CD4-positive, alpha-beta T cell treated with Interleukin-2 at 100 ng/mL for 4 hours (primary cell): Measurements from ENCODE around the gene DYRK1B.

Source experiments
- DNase-seq: peaks from one replicate; pipeline ENCODE4 v3.0.0-alpha.2; 2020; ENCODE audit warnings: low spot score

The DYRK1B gene

GRCh38 chr19:39852882-39853281 lies 18.9 kb upstream of the DYRK1B start:
- DNase-seq: no peak

- DNase-seq: no peak
These were observed 16.9 kb upstream of the DYRK1B start for GRCh38 chr19:39850892-39851291.

GRCh38 chr19:39848392-39848791 lies 14.4 kb upstream of the DYRK1B start:
- DNase-seq: no peak

GRCh38 chr19:39847525-39847924 lies 13.6 kb upstream of the DYRK1B start:
- no peak for DNase-seq

- no peak for DNase-seq
These were observed 12.9 kb upstream of the DYRK1B start for GRCh38 chr19:39846678-39847486.

GRCh38 chr19:39845933-39846677 lies 12.1 kb upstream of the DYRK1B start, which contains the start of gene FBL:
Gene FBL, minus strand, starts transcription at chr19:39846379. Its CDS starts 79 bp downstream, at chr19:39846300.
- DNase-seq: peak; percentile 97

GRCh38 chr19:39845584-39845932 lies 11.6 kb upstream of the DYRK1B start:
- no peak for DNase-seq

- no peak for DNase-seq
These were observed 11.2 kb upstream of the DYRK1B start for GRCh38 chr19:39845172-39845571.

GRCh38 chr19:39843919-39844793 lies 10.2 kb upstream of the DYRK1B start:
- DNase-seq: peak; percentile 74

- no peak for DNase-seq
These were observed 8.9 kb upstream of the DYRK1B start for GRCh38 chr19:39842693-39843435.

GRCh38 chr19:39841041-39841440 lies 7.1 kb upstream of the DYRK1B start:
- no peak for DNase-seq

- no peak for DNase-seq
These were observed 6.5 kb upstream of the DYRK1B start for GRCh38 chr19:39840492-39840891.

GRCh38 chr19:39839678-39840327 lies 5.8 kb upstream of the DYRK1B start:
- no peak for DNase-seq

GRCh38 chr19:39838569-39838968 lies 4.6 kb upstream of the DYRK1B start:
- no peak for DNase-seq

- no peak for DNase-seq
These were observed 4.0 kb upstream of the DYRK1B start for GRCh38 chr19:39837978-39838377.

GRCh38 chr19:39834287-39834841 lies 402 bp upstream of the DYRK1B start:
- no peak for DNase-seq

GRCh38 chr19:39833160-39833463 lies 850 bp downstream of the DYRK1B start:
- no peak for DNase-seq

GRCh38 chr19:39832341-39833083 lies 1.4 kb downstream of the DYRK1B start:
- DNase-seq: no peak

- DNase-seq: no peak
These were observed 2.3 kb downstream of the DYRK1B start for GRCh38 chr19:39831679-39832078.

GRCh38 chr19:39830847-39831246 lies 3.1 kb downstream of the DYRK1B start:
- DNase-seq: no peak
